OCI-LY1 (cell line): ENCODE measurements around the gene CXCL17.

Source experiments
- EZH2 ChIP-seq: fragments of 200-600 bp; sonication (generic), shearing (Covaris generic); IDR thresholded peaks from 2 replicates; pipeline ENCODE4 v1.8.0; 2017; ENCODE audit warnings: borderline replicate concordance, mixed run types, mild to moderate bottlenecking, antibody characterized with exemption, low read length, moderate library complexity, mixed read lengths
- TF ChIP-seq, protein P1 (sequence below): fragments of 200-600 bp; sonication (generic), shearing (Covaris generic); IDR thresholded peaks from 2 replicates; pipeline ENCODE4 v1.5.1; 2017; ENCODE audit warnings: mild to moderate bottlenecking, antibody characterized with exemption, low read length, moderate library complexity, mixed read lengths

DNA sequence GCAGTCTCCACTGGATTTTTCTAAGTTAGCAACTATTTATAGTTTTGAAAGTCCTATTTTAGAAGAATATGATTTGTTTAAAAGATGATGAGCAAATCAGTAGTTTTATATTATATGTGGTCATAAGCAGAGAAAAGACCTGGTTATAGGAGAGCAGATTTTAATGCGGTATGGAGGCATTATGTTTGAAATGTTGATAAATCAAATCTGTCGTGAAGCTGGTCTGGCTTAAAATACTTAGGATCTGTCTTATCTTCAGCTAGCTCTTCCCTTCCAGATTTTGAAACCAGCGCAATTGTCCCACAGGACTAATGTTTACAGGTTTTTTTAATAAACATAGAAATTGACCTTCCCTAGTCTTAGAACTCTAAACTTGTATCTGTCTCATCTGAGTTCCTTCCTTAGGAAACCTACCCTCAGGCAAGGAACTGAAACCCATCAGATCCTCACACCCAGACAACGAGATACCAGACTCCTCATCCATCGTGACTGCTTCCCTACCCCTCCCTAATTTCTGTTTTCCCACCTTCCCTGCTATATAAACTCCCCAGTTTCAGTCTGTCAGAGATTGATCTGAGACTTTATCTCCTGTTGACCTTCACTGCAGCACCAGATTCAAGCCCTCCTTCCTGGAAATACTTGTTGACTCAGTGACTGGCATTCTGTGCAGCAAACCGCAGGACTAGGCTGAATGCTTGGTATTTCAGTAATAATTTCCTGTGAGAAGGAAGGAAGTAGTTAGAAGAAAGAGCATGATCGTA lies 37.8 kb upstream of the CXCL17 start:
- TF ChIP-seq, protein P1, sequence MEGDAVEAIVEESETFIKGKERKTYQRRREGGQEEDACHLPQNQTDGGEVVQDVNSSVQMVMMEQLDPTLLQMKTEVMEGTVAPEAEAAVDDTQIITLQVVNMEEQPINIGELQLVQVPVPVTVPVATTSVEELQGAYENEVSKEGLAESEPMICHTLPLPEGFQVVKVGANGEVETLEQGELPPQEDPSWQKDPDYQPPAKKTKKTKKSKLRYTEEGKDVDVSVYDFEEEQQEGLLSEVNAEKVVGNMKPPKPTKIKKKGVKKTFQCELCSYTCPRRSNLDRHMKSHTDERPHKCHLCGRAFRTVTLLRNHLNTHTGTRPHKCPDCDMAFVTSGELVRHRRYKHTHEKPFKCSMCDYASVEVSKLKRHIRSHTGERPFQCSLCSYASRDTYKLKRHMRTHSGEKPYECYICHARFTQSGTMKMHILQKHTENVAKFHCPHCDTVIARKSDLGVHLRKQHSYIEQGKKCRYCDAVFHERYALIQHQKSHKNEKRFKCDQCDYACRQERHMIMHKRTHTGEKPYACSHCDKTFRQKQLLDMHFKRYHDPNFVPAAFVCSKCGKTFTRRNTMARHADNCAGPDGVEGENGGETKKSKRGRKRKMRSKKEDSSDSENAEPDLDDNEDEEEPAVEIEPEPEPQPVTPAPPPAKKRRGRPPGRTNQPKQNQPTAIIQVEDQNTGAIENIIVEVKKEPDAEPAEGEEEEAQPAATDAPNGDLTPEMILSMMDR = no peak
- no peak for TF ChIP-seq EZH2
